SK-N-MC (cell line): ENCODE measurements around the gene DPYD.

Experiments
- EZH2 ChIP-seq: fragments of 200-600 bp; sonication (generic); IDR thresholded peaks from one replicate; pipeline ENCODE4 v1.6.1; 2017; ENCODE audit warnings: antibody characterized with exemption
- FOXP2 ChIP-seq: optimal IDR thresholded peaks from 2 replicates; pipeline ENCODE3; 2011; ENCODE audit warnings: mild to moderate bottlenecking, moderate library complexity; ENCODE audit not compliant: insufficient read depth; ENCODE audit errors: extremely low read length, control extremely low read depth
- POLR2AphosphoS5 ChIP-seq: IDR thresholded peaks from 2 replicates; pipeline ENCODE4 v1.6.1; 2012; ENCODE audit warnings: mild to moderate bottlenecking, low read depth, low read length, borderline replicate concordance

GRCh38 chr1:97372531-97372930, 548.3 kb downstream of the DPYD start:
- no peak for TF ChIP-seq EZH2
- no peak for TF ChIP-seq POLR2AphosphoS5
- TF ChIP-seq FOXP2 = no peak
